ENCODE measurements around the gene ACIN1.
A peak's percentile ranks its signal among the peaks of the same experiment; 100 is the strongest.
"Not testable (repeated sequence)": the region's sequence is repeated elsewhere in the genome, so short reads cannot be mapped to it uniquely, and the experiment has no call there.

The ACIN1 gene

DNA sequence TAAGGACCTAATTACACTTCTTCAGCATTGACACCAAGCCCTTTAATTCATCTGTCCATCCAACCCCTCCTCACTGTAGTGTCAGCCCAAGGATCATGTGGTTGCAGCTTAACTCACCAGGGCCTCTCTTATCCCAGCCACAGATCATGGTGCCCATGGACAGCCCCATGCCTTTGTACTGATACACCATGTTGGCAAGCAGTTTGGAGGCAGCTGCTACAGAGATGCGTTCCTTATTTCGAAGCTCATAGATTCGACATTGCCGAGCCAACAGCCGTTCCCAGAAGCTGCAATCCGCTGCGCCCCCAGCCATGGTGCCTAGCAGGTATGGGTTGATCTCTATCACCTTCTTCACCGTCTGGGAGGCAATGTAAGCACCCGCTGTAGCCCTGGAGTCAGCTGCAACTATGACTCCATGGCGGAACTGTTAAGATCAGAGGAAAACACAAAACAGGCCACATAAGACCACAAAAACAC is 61.6 kb downstream of the ACIN1 start:
- peak overlapping the region; percentile 92 for H3K4me3 ChIP-seq (ENCODE audit: low read depth, low read length)
- no peak for DNase-seq (ENCODE audit: low read depth)

DNA sequence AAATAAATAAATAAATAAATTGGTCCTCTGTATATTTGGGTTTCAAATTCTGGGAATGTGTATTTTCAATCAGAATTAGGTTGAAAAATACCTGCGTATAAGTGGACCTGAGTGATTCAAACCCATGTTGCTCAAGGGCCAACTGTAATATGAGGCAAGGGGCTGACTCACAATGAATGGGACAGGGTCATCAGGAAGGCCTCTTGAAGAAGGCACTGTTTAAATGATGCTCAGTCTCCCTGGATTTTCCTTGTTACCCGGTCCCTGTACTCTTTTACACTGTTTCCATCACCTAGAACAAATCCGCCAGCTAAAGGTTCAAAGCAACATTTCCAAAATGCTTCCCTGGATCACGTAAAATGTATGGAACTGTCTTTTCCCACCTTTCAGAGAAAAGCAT is 64.0 kb downstream of the ACIN1 start:
- no peak overlapping the region for H3K4me3 ChIP-seq (ENCODE audit: low read depth, low read length)
- DNase-seq (ENCODE audit: low read depth): no peak

DNA sequence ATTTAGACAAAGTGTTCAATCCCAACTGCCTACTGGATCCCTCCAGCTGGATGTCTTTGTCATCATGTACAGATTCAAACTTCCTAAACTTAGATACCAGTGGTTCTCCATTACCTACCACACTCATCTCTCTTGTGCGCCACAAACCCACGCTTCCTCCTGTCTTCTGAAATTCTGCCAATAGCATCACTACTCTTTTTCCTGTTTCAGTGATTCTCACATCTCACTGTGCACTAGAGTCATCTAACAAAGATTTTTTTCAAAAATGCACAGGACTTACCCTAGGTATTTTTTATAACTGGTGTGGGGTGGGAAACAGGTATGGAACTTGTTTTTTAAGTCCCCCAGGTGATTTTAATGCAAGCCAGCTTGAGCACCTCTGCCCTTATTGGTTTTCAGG is 66.1 kb downstream of the ACIN1 start:
- H3K4me3 ChIP-seq (ENCODE audit: low read depth, low read length): no peak overlapping the region
- DNase-seq (ENCODE audit: low read depth): no peak

GRCh38 chr14:23025151-23025814 is 69.7 kb downstream of the ACIN1 start:
- H3K4me3 ChIP-seq (ENCODE audit: low read depth, low read length): no peak overlapping the region
- no peak for DNase-seq (ENCODE audit: low read depth)

DNA sequence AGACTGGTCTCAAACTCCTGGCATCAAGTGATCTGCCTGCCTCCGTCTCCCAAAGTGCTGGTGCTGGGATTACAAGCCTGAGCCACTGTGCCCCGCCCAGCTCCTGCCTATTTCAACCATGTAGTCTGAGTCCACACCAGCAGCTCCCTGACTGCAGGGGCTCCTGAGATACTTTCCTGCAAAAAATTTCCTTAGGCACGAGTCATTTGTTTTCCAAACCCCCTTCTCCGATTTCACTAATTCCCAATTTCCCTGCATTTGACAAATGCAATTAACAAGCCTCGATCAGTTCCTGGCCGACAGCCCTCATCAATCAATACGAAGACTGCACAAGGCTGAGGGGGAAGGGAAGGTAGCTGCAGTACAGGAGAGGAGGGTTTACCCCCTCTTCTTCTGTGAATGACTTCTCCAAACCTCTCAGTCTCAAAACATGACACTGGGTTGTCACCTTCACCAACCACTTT is 70.3 kb downstream of the ACIN1 start:
- H3K4me3 ChIP-seq (ENCODE audit: low read depth, low read length): no peak overlapping the region
- DNase-seq (ENCODE audit: low read depth): no peak

DNA sequence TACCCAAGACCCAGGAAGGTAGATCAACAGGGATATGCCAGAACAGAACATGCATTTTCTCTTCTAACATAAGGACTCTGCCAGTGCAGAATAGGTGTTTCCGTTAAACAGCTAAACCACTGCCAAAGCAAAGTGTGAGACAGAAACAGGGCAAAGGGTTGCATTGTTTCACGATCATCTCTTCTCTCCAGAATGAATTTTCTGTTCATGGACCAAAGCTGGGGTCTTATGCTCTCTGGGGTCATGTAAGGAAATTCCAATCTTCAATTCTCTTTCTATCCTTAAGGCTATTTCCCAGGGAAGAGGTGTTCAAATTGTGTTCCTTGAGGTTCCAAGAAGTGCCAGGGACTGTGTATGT is 71.2 kb downstream of the ACIN1 start:
- no peak overlapping the region for H3K4me3 ChIP-seq (ENCODE audit: low read depth, low read length)
- no peak for DNase-seq (ENCODE audit: low read depth)

- H3K4me3 ChIP-seq (ENCODE audit: low read depth, low read length): no peak overlapping the region
- no peak for DNase-seq (ENCODE audit: low read depth)
These were observed 71.7 kb downstream of the ACIN1 start for GRCh38 chr14:23023022-23023794.

- no peak overlapping the region for H3K4me3 ChIP-seq (ENCODE audit: low read depth, low read length)
- no peak for DNase-seq (ENCODE audit: low read depth)
These were observed 73.0 kb downstream of the ACIN1 start for GRCh38 chr14:23021889-23022442.

DNA sequence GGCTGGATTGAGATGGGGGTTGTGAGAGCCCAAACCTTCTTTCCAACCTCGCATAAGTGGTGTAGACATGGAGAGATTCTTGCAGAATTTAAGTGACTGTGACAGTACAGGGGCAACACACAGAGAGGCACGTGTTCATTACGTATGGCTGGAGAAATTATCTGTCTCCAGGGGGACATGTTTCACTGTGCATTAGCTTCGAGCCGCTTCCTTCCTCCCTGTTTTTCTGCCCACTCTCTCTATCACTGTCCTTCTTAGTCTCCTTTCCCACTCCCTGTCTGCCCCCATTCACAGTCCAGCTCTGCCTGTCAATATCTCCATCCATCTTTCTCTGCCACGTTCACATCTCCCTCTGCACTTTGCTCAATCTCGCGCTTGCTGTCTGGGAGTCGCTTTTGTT is 73.5 kb downstream of the ACIN1 start:
- no peak for DNase-seq (ENCODE audit: low read depth)
- no peak overlapping the region for H3K4me3 ChIP-seq (ENCODE audit: low read depth, low read length)

GRCh38 chr14:23020143-23021128 is 74.5 kb downstream of the ACIN1 start:
- no peak for DNase-seq (ENCODE audit: low read depth)
- no peak overlapping the region for H3K4me3 ChIP-seq (ENCODE audit: low read depth, low read length)

GRCh38 chr14:23018107-23018506 is 76.8 kb downstream of the ACIN1 start:
- no peak for DNase-seq (ENCODE audit: low read depth)
- H3K4me3 ChIP-seq (ENCODE audit: low read depth, low read length): no peak overlapping the region

GRCh38 chr14:23017091-23017490 is 77.8 kb downstream of the ACIN1 start:
- no peak overlapping the region for H3K4me3 ChIP-seq (ENCODE audit: low read depth, low read length)
- DNase-seq (ENCODE audit: low read depth): no peak

- H3K4me3 ChIP-seq (ENCODE audit: low read depth, low read length): no peak overlapping the region
- no peak for DNase-seq (ENCODE audit: low read depth)
These were observed 79.3 kb downstream of the ACIN1 start for GRCh38 chr14:23015618-23016017.

- not testable (repeated sequence) for DNase-seq (ENCODE audit: low read depth); H3K4me3 ChIP-seq (ENCODE audit: low read depth, low read length)
These were observed 81.2 kb downstream of the ACIN1 start for GRCh38 chr14:23013749-23014054.

DNA sequence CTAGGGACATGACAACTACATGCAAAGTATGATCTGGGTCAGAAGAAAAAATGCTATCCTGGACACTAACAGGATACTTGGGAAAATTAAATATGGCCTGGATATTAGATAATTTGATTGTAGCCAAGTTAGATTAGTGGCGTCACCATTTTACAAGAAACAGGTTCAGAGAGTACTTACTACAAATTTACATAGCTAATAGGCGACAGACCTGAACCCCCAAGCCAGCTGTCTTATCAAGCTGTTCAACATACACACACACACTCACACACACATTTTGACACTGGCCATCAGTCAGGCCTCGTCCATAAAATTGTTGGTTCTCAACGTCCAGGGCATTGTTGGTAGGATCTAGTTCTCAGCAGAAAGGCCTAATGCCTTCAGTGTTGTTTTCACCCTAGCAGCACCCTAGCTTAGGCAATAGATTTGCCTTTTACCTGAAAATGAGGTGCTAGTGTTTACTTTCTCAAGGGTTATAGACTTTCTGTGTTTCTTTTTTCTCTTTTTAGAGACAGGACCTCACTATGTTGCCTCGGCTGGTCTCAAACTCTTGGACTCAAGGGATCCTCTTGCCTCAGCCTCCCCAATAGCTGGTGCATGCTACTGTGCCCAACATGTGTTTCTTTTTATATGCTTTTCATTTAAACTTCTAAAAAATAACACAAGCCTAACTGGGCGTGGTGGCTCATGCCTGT is 81.7 kb downstream of the ACIN1 start:
- DNase-seq (ENCODE audit: low read depth): no peak
- no peak overlapping the region for H3K4me3 ChIP-seq (ENCODE audit: low read depth, low read length)

DNA sequence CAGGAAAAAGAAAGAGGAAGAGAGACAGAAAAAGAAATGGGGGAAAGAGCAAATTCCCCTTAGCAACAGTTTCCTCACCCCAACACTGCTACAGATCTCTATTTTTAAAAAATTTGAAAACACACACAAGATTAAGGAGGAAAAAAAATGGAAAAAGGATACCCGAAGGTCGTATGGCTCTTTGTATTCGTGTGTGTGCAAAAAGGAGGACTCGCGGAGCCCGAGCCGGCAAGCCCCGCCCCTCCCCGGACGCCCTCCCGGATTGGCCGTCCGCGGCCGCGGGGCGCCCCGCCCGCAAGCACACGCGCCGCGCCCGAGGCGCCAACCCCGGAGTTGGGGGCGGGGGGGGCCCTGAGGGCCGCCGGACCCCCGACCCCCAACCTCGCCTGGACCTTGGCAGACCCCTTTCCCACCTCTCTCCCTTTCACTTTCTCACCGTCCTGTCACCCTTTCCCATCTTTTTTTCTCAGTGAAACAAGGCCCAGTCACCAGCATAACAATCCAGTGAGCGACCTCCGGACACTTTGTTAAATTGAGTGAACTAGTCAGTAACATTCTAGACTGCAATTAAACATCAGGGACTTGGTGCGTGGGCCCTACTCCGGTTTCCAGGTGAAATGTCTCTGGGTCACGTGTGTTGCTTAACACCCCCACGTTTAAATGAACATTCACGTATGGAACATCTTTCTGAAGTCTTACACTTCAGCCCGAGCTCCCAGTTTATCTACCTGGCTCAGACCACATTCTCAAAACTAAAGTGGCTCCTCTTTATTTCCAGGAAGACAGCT is 84.8 kb downstream of the ACIN1 start, which contains the start of gene C14orf93:
C14orf93 (minus strand) TSS at position 205 of the 788 bp plus-strand sequence. CDS start 11,120 bp downstream, outside the sequence.
- H3K4me3 ChIP-seq (ENCODE audit: low read depth, low read length): peak within 1 kb of the TSS; percentile 46
- no peak for DNase-seq (ENCODE audit: low read depth)

GRCh38 chr14:23009483-23009938 is 85.4 kb downstream of the ACIN1 start:
- H3K4me3 ChIP-seq (ENCODE audit: low read depth, low read length): peak overlapping the region; percentile 46

DNA sequence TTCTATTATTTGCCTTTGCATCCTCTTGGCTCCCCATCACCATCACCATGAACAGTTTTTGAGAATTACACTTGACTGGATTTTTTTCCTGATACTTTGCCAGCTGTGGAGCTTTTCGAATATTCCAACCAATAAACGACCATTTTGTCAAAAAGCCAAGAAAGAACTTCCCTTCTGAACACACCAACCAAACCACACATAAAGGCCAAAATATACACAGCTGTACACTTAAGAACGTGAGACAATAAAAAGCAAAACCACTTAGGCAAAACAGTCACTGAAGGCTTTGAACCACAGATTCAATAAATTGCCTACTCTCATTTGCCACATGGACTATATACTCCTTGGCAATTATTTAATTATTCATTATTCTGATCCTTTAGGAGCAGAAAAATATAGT is 86.1 kb downstream of the ACIN1 start:
- no peak for DNase-seq (ENCODE audit: low read depth)
- no peak overlapping the region for H3K4me3 ChIP-seq (ENCODE audit: low read depth, low read length)

More at GRCh38 chr14:23009483-23009938, 85.4 kb downstream of the ACIN1 start:
- no peak for DNase-seq (ENCODE audit: low read depth)

All from skeletal muscle cell (primary cell).